ENCODE results near the gene OSBPL10.

DNA sequence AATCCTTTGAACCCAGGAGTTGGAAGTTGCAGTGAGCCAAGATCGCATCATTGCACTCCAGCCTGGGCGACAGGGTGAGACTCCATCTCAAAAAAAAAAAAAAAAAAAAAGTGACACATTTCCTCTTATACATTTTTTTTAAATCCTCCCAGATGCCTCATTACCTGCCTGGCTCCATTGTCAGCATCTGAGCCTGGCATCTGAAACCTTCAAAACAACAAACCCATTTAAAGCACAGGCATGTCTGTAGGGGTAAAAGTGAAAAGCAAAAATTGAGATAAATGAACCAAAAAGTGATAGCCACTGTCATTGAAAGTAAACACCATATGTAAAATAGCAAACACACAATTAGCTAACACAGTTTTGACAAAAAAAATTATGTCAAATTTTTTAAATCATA, 38.6 kb downstream of the OSBPL10 start:
- no peak for TF ChIP-seq LEF1 (IDR thresholded peaks at IDR 0.05; ENCODE audit: borderline replicate concordance)
- TF ChIP-seq SUZ12 (IDR thresholded peaks at IDR 0.05), result no peak
- TF ChIP-seq FOXK2 (IDR thresholded peaks at IDR 0.05), result no peak
- TF ChIP-seq BHLHE40 (IDR thresholded peaks at IDR 0.05; ENCODE audit: borderline replicate concordance), result no peak
- TF ChIP-seq ARNT (IDR thresholded peaks at IDR 0.05), result no peak
- TF ChIP-seq HDGF (IDR thresholded peaks at IDR 0.05; ENCODE audit: borderline replicate concordance), result no peak
- TF ChIP-seq TARDBP (IDR thresholded peaks at IDR 0.05), result no peak
- no peak for TF ChIP-seq FOXA1 (IDR thresholded peaks at IDR 0.05)
- TF ChIP-seq ELF4 (IDR thresholded peaks at IDR 0.05), result no peak
- no peak for TF ChIP-seq L3MBTL2 (conservative IDR thresholded peaks at IDR 0.05)
- TF ChIP-seq SP1 (IDR thresholded peaks at IDR 0.05), result no peak

All from HEK293T (cell line).